Adrenal gland (tissue), 5 donors: Measurements from ENCODE around the gene TNS3.

Experiments
- CTCF ChIP-seq, 6 experiments: fragments of 450-650 bp in 4 of 6; fragments of 200-600 bp in 2 of 6; sonication (generic) in 1 of 6; IDR thresholded peaks; 1 replicate in 5 of 6; 2 replicates in 1 of 6; pipeline versions ENCODE4 v1.5.1 to v1.8.0; 2016 to 2021; ENCODE audit warnings: antibody characterized with exemption in 6 of 6, mild to moderate bottlenecking in 2 of 6, moderate library complexity in 1 of 6
- POLR2A ChIP-seq, 2 donors: fragments of 450-650 bp; IDR thresholded peaks; one replicate each; pipeline ENCODE4 v1.6.1; 2017; ENCODE audit warnings: antibody characterized with exemption in 2 of 2, mild to moderate bottlenecking in 2 of 2, moderate library complexity in 1 of 2
- donor health status: DM: no; HTN: no; CAD: no.

GRCh38 chr7:47419471-47419870, 162.4 kb downstream of the TNS3 start:
- TF ChIP-seq CTCF (IDR thresholded peaks at IDR 0.05) (no peak), POLR2A (IDR thresholded peaks at IDR 0.05) (no peak)
